ENCODE results near the gene ITPRIPL1.

- TF ChIP-seq TAF1 (IDR thresholded peaks at IDR 0.05; ENCODE audit: low read depth, low read length) = no peak
- TF ChIP-seq SPI1 (IDR thresholded peaks at IDR 0.05; ENCODE audit: low read depth, low read length) = no peak
- no peak for TF ChIP-seq POLR2A (IDR thresholded peaks at IDR 0.05; ENCODE audit: low read depth, low read length)
- TF ChIP-seq POLR2AphosphoS5 (IDR thresholded peaks at IDR 0.05; ENCODE audit: low read depth, low read length) = no peak
- TF ChIP-seq PAX5 (IDR thresholded peaks at IDR 0.05; ENCODE audit: insufficient read depth, low read length, severe bottlenecking) = no peak
Measured at GRCh38 chr2:96345438-96345837, 20.3 kb downstream of the ITPRIPL1 start.

Measured in GM12891 (cell line).